Measurements from ENCODE around the gene CLIC4. TPM values are rescaled to one million over a fixed set of nuclear protein-coding genes. Genes with fewer than 3 reads are reported as not detected.

Gene CLIC4
- total and polyA plus RNA-seq, 4 donors = 15.0 to 40.7 (median 28.4) TPM

- H3K9ac ChIP-seq (ENCODE audit: low read depth in 1 of 2, low read length in 2 of 2) = no peak overlapping the region
- 83% methylated on average over 5 of the region's 5 CpGs for WGBS
- TF ChIP-seq TAF1 (conservative IDR thresholded peaks at IDR 0.05) = no peak
- TF ChIP-seq, protein P1, sequence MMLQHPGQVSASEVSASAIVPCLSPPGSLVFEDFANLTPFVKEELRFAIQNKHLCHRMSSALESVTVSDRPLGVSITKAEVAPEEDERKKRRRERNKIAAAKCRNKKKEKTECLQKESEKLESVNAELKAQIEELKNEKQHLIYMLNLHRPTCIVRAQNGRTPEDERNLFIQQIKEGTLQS (IDR thresholded peaks at IDR 0.05) = no peak
- TF ChIP-seq GABPA (IDR thresholded peaks at IDR 0.05 in 1 of 2, conservative IDR thresholded peaks at IDR 0.05 in 1 of 2) = no peak
- no peak for TF ChIP-seq NR2F2 (IDR thresholded peaks at IDR 0.05)
- TF ChIP-seq REST (IDR thresholded peaks at IDR 0.05) = no peak
- TF ChIP-seq FOXA2 (IDR thresholded peaks at IDR 0.05) = no peak
- TF ChIP-seq, protein P2, sequence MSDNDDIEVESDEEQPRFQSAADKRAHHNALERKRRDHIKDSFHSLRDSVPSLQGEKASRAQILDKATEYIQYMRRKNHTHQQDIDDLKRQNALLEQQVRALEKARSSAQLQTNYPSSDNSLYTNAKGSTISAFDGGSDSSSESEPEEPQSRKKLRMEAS (IDR thresholded peaks at IDR 0.05) = no peak
- TF ChIP-seq, protein P3, sequence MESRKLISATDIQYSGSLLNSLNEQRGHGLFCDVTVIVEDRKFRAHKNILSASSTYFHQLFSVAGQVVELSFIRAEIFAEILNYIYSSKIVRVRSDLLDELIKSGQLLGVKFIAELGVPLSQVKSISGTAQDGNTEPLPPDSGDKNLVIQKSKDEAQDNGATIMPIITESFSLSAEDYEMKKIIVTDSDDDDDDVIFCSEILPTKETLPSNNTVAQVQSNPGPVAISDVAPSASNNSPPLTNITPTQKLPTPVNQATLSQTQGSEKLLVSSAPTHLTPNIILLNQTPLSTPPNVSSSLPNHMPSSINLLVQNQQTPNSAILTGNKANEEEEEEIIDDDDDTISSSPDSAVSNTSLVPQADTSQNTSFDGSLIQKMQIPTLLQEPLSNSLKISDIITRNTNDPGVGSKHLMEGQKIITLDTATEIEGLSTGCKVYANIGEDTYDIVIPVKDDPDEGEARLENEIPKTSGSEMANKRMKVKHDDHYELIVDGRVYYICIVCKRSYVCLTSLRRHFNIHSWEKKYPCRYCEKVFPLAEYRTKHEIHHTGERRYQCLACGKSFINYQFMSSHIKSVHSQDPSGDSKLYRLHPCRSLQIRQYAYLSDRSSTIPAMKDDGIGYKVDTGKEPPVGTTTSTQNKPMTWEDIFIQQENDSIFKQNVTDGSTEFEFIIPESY (IDR thresholded peaks at IDR 0.05) = no peak
- TF ChIP-seq HNF4G (IDR thresholded peaks at IDR 0.05) = no peak
- H3K27ac ChIP-seq (ENCODE audit: low read depth in 1 of 2, low read length in 2 of 2) = no peak overlapping the region
- H3K27me3 ChIP-seq (ENCODE audit: control insufficient read depth in 4 of 4, insufficient read depth in 4 of 4, low read length in 3 of 4) = no peaks in the 10 kb centered on the region
- no peak for DNase-seq (ENCODE audit: low spot score)
- H3K9me3 ChIP-seq (ENCODE audit: control insufficient read depth in 4 of 4, low read length in 3 of 4) = no peaks in the 10 kb centered on the region
- no peaks in the 10 kb centered on the region for H3K36me3 ChIP-seq (ENCODE audit: control insufficient read depth in 4 of 4, insufficient read depth in 3 of 4, low read depth in 1 of 4, low read length in 3 of 4)
- H3K4me1 ChIP-seq (ENCODE audit: control insufficient read depth in 4 of 4, insufficient read depth in 4 of 4, low read length in 3 of 4) = peaks cover 2 to 20% (median 11%) of the 10 kb centered on the region in 4 donors
- H3K4me3 ChIP-seq (ENCODE audit: low read depth in 1 of 3, low read length in 3 of 3) = no peak overlapping the region
Measured at GRCh38 chr1:24735156-24735508, 10.1 kb upstream of the CLIC4 start.

GRCh38 chr1:24735509-24736375, 9.5 kb upstream of the CLIC4 start:
- 51% methylated on average over 16 of the region's 16 CpGs for WGBS
- H3K27me3 ChIP-seq (ENCODE audit: control insufficient read depth in 4 of 4, insufficient read depth in 4 of 4, low read length in 3 of 4) = no peaks in the 10 kb centered on the region
- H3K9me3 ChIP-seq (ENCODE audit: control insufficient read depth in 4 of 4, low read length in 3 of 4) = no peaks in the 10 kb centered on the region
- H3K9ac ChIP-seq (ENCODE audit: low read depth in 1 of 2, low read length in 2 of 2) = no peak overlapping the region
- no peaks in the 10 kb centered on the region for H3K36me3 ChIP-seq (ENCODE audit: control insufficient read depth in 4 of 4, insufficient read depth in 3 of 4, low read depth in 1 of 4, low read length in 3 of 4)
- peak overlapping the region; percentile 4 to 44 (median 28) for H3K4me3 ChIP-seq (ENCODE audit: low read depth in 1 of 3, low read length in 3 of 3)
- no peak for DNase-seq (ENCODE audit: low spot score)
- peak overlapping the region; percentile 71 to 85 for H3K27ac ChIP-seq (ENCODE audit: low read depth in 1 of 2, low read length in 2 of 2)
- peaks cover 2 to 20% (median 11%) of the 10 kb centered on the region in 4 donors for H3K4me1 ChIP-seq (ENCODE audit: control insufficient read depth in 4 of 4, insufficient read depth in 4 of 4, low read length in 3 of 4)
- TF ChIP-seq TAF1 (conservative IDR thresholded peaks at IDR 0.05) (no peak), FOXA2 (IDR thresholded peaks at IDR 0.05) (no peak), RXRA (IDR thresholded peaks at IDR 0.05) (peak in 1 of 2 donors; percentile 46), HNF4A (conservative IDR thresholded peaks at IDR 0.05) (no peak), HNF4G (IDR thresholded peaks at IDR 0.05) (no peak), REST (IDR thresholded peaks at IDR 0.05) (no peak), NR2F2 (IDR thresholded peaks at IDR 0.05) (peak; percentile 60), SP1 (IDR thresholded peaks at IDR 0.05) (peak; percentile 24), GABPA (IDR thresholded peaks at IDR 0.05 in 1 of 2, conservative IDR thresholded peaks at IDR 0.05 in 1 of 2) (no peak)
- TF ChIP-seq, protein P2 (IDR thresholded peaks at IDR 0.05) = peak; percentile 41
- TF ChIP-seq, protein P3 (IDR thresholded peaks at IDR 0.05) = no peak
- TF ChIP-seq, protein P4, sequence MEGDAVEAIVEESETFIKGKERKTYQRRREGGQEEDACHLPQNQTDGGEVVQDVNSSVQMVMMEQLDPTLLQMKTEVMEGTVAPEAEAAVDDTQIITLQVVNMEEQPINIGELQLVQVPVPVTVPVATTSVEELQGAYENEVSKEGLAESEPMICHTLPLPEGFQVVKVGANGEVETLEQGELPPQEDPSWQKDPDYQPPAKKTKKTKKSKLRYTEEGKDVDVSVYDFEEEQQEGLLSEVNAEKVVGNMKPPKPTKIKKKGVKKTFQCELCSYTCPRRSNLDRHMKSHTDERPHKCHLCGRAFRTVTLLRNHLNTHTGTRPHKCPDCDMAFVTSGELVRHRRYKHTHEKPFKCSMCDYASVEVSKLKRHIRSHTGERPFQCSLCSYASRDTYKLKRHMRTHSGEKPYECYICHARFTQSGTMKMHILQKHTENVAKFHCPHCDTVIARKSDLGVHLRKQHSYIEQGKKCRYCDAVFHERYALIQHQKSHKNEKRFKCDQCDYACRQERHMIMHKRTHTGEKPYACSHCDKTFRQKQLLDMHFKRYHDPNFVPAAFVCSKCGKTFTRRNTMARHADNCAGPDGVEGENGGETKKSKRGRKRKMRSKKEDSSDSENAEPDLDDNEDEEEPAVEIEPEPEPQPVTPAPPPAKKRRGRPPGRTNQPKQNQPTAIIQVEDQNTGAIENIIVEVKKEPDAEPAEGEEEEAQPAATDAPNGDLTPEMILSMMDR (IDR thresholded peaks at IDR 0.05; ENCODE audit: low read depth, low read length, missing input control) = no peak
- TF ChIP-seq, protein P1 (IDR thresholded peaks at IDR 0.05) = no peak
